Vagina (tissue), 2 donors: ENCODE data around the gene MRPL18.

Experiments used
- CTCF ChIP-seq, 3 experiments: fragments of 450-650 bp in 2 of 3; fragments of 200-600 bp in 1 of 3; sonication (generic) in 1 of 3; IDR thresholded peaks; one replicate each; pipeline ENCODE4 v1.5.1; 2017 to 2019; ENCODE audit warnings: antibody characterized with exemption in 3 of 3, mild to moderate bottlenecking in 2 of 3, moderate library complexity in 2 of 3
- POLR2A ChIP-seq, 2 donors: fragments of 450-650 bp; IDR thresholded peaks; one replicate each; pipeline ENCODE4 v1.6.1; 2017; ENCODE audit warnings: antibody characterized with exemption in 2 of 2, mild to moderate bottlenecking in 2 of 2, moderate library complexity in 2 of 2
- POLR2AphosphoS5 ChIP-seq, 2 donors: sonication (generic); formaldehyde crosslinking; IDR thresholded peaks; one replicate each; pipeline ENCODE4 v1.9.0; 2017; ENCODE audit warnings: antibody characterized with exemption in 2 of 2, mild to moderate bottlenecking in 2 of 2, low read depth in 1 of 2; ENCODE audit not compliant: insufficient read depth in 1 of 2

GRCh38 chr6:159826968-159827647 is 36.8 kb downstream of the MRPL18 start:
- TF ChIP-seq CTCF (IDR thresholded peaks at IDR 0.05) (no peak), POLR2A (IDR thresholded peaks at IDR 0.05) (no peak), POLR2AphosphoS5 (IDR thresholded peaks at IDR 0.05; ENCODE audit: insufficient read depth in 1 of 2, low read depth in 1 of 2) (no peak)
